HG03469 (cell line): ENCODE measurements around the gene ACOT11.
"Not testable (repeated sequence)": the region's sequence is repeated elsewhere in the genome, so short reads cannot be mapped to it uniquely, and the experiment has no call there.

ENCODE experiments used
- ATAC-seq: cut with Tn5 transposase; IDR thresholded peaks from one replicate; pipeline ENCODE4 v1.9.1; 2021; ENCODE audit warnings: mild to moderate bottlenecking, moderate library complexity, moderate number of reproducible peaks; ENCODE audit not compliant: unreplicated experiment

ACOT11 gene

GRCh38 chr1:54547601-54548388 lies at the start of gene ACOT11:
Gene ACOT11 (plus strand): TSS chr1:54548228. CDS start chr1:54548310, 82 bp downstream.
- ATAC-seq: no peak

GRCh38 chr1:54498383-54499096 lies 49.5 kb upstream of the ACOT11 start:
- no peak for ATAC-seq

DNA sequence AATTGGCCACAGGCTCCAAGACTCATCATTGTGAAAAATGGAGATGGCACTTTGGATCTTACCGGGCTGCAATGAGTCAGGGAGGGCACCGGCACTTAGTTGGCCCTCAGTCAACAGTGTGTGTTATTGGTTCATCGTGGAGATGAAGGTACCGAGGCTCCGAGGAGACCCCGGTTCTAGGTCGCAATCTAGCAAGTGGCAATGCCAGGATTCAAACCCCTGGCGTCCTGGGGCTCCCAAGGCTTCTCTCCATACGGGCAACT lies 49.0 kb upstream of the ACOT11 start:
- ATAC-seq: no peak

GRCh38 chr1:54499360-54500106 lies 48.5 kb upstream of the ACOT11 start:
- ATAC-seq: no peak

GRCh38 chr1:54500107-54500431 lies 48.0 kb upstream of the ACOT11 start:
- no peak for ATAC-seq

DNA sequence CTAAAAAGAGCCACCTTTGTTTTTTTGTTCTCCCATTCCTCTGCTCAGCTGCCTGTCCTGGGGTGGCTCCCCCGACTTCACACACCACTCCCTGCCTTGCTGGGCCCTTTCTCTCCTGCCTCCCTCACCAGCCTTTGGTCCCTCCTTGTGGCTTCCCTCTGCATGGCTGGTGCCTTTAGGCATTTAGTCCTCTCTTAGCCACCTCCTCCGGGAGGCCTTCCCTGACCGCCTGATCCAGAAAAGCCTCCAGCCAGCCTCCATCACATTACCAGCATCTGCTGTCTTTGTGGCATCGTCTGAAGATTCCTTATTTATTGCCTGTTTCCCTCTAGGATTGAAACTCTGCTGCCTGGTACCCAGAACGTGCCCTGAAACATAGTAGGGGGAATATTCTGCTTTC lies 46.2 kb upstream of the ACOT11 start:
- ATAC-seq: no peak

- no peak for ATAC-seq
Observed at GRCh38 chr1:54502342-54502741, 45.7 kb upstream of the ACOT11 start.

DNA sequence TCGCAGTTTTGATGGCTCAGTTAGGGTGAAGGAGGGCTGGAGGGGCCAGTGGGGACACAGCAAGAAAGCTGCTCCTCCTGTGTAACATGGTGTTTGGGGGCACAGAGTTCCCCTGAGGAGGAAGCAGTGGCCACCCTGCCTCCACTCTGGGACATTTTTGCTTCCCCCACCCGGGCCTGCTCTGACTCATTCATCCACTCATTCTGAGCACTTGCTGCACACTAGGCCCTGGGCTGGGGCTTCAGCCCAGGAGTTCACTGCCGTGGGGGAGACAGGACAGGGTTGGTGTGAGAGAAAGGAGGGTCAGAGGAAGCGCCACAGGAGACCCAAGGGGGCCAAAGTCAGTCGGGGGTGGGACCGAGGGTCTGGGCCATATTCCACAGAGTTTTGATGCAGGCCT lies 41.4 kb upstream of the ACOT11 start:
- ATAC-seq: no peak

- ATAC-seq: no peak
Observed at GRCh38 chr1:54507033-54507870, 40.8 kb upstream of the ACOT11 start.

GRCh38 chr1:54510715-54511270 lies 37.2 kb upstream of the ACOT11 start:
- ATAC-seq: no peak

- not testable (repeated sequence) for ATAC-seq
Observed at GRCh38 chr1:54513921-54514580, 34.0 kb upstream of the ACOT11 start.

DNA sequence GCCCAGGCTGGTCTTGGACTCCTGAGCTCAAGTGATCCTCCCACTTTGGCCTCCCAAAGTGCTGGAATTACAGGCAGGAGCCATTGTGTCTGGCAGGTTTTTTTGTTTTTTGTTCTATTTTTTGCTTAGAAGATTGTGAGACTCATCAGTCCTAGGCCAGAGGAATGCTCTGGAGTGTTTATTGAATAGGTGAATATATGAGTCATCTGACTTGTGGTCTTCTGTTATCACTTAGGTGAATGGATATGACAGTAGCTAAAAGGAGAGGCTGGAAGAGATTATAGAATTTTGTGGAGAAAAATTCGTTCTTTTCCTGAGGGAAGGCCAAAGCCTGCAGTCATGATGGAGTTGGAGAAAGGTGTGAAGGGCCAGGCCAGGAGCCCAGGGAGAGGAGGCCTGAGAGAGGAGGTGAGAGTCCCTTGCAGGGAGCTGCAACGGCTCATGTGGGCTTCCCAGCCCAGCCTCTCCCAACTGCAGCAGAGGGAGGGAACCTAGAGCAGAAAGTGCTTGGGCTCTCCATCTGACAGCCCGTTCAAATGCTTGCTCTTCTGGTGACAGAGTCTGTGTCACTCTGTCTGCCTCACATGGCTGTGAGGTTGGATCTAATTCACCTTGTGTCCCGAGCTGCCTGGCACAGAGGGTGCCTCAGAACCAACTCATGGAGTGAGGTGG lies 31.6 kb upstream of the ACOT11 start:
- no peak for ATAC-seq

DNA sequence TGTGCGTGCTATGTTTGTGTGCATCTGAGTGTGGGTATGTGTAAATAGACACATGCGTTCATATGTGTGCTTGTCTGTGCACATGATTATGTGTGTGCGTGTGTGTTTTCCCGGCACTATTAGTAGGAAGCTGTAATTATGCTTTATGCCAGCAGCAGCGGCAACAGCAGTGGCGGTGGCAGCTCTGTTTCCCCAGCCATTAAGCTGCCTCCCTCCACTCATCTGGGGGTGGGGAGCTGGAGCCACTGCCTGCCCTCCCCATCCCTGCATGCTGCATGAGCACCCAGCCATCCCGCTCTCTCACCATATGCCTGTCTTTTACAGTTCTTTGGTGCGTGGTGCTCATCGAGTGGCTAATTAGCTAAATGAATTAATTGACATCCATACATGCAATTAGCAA lies 30.5 kb upstream of the ACOT11 start:
- no peak for ATAC-seq

- ATAC-seq: no peak
Observed at GRCh38 chr1:54518489-54518888, 29.5 kb upstream of the ACOT11 start.

- no peak for ATAC-seq
Observed at GRCh38 chr1:54519709-54520108, 28.3 kb upstream of the ACOT11 start.

GRCh38 chr1:54520631-54521321 lies 27.3 kb upstream of the ACOT11 start:
- ATAC-seq: no peak

DNA sequence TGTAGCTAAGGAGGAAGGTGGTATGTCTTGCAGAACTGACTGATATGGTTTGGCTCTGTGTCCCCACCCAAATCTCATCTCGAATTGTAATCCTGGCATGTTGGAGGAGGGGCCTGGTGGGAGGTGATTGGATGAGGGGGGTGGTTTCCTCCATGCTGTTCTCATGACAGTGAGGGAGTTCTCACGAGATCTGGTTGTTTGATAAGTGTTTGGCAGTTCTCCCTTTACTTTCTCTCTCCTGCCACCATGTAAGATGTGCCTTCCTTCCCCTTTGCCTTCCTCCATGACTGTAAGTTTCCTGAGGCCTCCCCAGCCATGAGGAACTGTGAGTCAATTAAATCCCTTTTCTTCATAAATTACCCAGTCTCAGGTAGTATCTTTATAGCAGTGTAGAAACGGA lies 21.5 kb upstream of the ACOT11 start:
- not testable (repeated sequence) for ATAC-seq

DNA sequence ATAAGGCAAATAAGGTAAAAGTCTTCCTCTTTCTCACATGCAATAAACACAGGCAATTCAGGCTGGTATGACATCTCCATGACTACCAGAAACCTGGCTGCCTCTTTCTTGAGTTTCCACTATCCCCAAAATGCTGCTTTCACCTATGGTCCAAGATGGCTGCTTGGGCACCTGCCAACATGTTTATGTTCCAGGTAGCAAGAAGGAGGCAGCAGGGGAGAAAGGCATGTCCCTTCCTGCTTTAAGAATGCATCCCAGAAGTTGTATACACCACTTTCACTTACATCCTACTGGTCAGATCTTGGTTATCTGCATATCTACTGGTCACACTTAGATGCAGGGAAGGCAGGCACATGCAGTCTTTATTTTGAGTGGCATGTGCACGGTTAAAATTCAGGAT lies 19.4 kb upstream of the ACOT11 start:
- no peak for ATAC-seq

GRCh38 chr1:54532033-54532432 lies 16.0 kb upstream of the ACOT11 start:
- ATAC-seq: no peak
